Hematopoietic multipotent progenitor cell treated with erythropoietin and hydrocortisone succinate and interleukin-3 and kit ligand, for 8 days (in vitro differentiated cells): ENCODE results near the gene GOLGA8T.
"Not testable (repeated sequence)": the region's sequence is repeated elsewhere in the genome, so short reads cannot be mapped to it uniquely, and the experiment has no call there.

Source experiments
- DNase-seq: peaks from one replicate; pipeline ENCODE4 v3.0.0-alpha.2; 2015

The GOLGA8T gene

DNA sequence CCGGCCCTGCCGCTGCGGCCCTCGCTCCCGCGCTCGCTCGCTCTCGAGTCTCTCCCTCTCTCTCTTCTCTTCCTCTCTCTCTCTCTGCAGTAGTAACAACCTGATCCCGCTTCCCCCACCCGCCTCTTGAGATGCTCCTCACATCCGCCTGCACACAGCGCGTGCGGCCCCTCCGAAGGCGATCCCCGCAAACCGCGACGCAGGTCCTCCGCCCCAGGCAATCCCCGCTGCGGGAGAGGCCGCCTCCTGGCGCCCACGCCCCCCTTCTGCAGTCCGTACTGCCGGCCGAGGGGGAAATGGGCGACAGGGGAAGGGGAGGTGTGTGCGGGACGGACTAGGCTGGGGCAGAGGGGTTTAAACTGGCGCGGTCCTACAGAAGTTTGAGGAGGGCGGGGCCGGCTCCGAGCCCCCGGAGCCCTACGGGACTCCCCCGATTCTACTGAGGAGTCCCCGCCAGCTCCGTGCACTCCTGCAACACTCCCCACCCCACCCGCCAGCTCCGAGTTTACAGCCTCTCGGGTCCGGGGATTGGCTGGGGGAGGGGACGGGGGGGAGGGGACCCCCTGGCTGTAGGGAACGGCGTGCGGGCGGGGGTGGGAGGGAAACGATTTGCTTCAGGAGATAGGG lies 57.4 kb downstream of the GOLGA8T start:
- DNase-seq: not testable (repeated sequence)

DNA sequence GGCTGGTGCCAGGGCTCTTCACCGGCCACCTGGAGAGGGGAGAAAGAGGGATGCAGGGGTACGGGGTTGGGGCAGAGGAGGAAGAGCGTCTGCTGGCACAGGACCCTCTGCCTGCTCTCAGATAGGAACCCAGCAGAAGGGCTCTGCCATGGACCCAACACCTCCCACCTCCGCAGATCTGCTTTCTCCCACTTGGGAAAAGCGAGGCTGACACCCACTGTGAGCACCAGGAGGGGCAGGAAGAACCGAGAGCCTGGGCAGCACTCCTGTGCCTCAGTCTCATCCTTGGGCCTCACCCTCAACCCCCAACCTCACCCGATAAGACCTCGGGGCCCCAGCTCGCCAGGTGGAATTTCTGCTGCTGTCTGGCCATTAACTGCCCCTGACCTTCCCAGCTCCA lies 58.0 kb downstream of the GOLGA8T start:
- DNase-seq: not testable (repeated sequence)
